GM19452 (cell line): Measurements from ENCODE around the gene CEP164.

Experiments
- ATAC-seq: cut with Tn5 transposase; IDR thresholded peaks from one replicate; pipeline ENCODE4 v1.9.1; 2021; ENCODE audit not compliant: unreplicated experiment

The CEP164 gene

GRCh38 chr11:117356126-117356890, 28.7 kb downstream of the CEP164 start:
- ATAC-seq: no peak

- ATAC-seq: no peak
These were observed 33.8 kb downstream of the CEP164 start for GRCh38 chr11:117361432-117361831.

GRCh38 chr11:117366248-117366647, 38.6 kb downstream of the CEP164 start:
- ATAC-seq: no peak

- ATAC-seq: no peak
These were observed 39.2 kb downstream of the CEP164 start for GRCh38 chr11:117366875-117367274.

- no peak for ATAC-seq
These were observed 41.9 kb downstream of the CEP164 start for GRCh38 chr11:117369534-117369933.

- no peak for ATAC-seq
These were observed 43.8 kb downstream of the CEP164 start for GRCh38 chr11:117371453-117371852.

- no peak for ATAC-seq
These were observed 46.8 kb downstream of the CEP164 start for GRCh38 chr11:117374316-117375055.

- no peak for ATAC-seq
These were observed 48.3 kb downstream of the CEP164 start for GRCh38 chr11:117375960-117376359.

GRCh38 chr11:117376517-117376916, 48.9 kb downstream of the CEP164 start:
- ATAC-seq: no peak

- no peak for ATAC-seq
These were observed 51.6 kb downstream of the CEP164 start for GRCh38 chr11:117378976-117379865.

- ATAC-seq: no peak
These were observed 53.0 kb downstream of the CEP164 start for GRCh38 chr11:117380676-117381075.

GRCh38 chr11:117381481-117382387, 54.1 kb downstream of the CEP164 start:
- no peak for ATAC-seq

GRCh38 chr11:117382746-117383145, 55.1 kb downstream of the CEP164 start:
- ATAC-seq: no peak

GRCh38 chr11:117384045-117384444, 56.4 kb downstream of the CEP164 start:
- no peak for ATAC-seq

GRCh38 chr11:117385471-117385870, 57.8 kb downstream of the CEP164 start:
- no peak for ATAC-seq

- no peak for ATAC-seq
These were observed 58.3 kb downstream of the CEP164 start for GRCh38 chr11:117385906-117386305.

- no peak for ATAC-seq
These were observed 60.5 kb downstream of the CEP164 start for GRCh38 chr11:117387992-117388755.

GRCh38 chr11:117390743-117391142, 63.1 kb downstream of the CEP164 start:
- ATAC-seq: no peak

GRCh38 chr11:117391181-117391580, 63.5 kb downstream of the CEP164 start:
- ATAC-seq: no peak
